Iris pigment epithelial cell (primary cell): Measurements from ENCODE around the gene BMP2.

Experiments used
- DNase-seq: peaks from one replicate; pipeline ENCODE4 v3.0.0-alpha.2; 2011; ENCODE audit warnings: low read depth

The BMP2 gene

GRCh38 chr20:6768228-6769140, 998 bp downstream of the BMP2 start:
- DNase-seq, result peak; percentile 53

GRCh38 chr20:6769903-6770785, 2.7 kb downstream of the BMP2 start:
- DNase-seq, result peak; percentile 52

GRCh38 chr20:6770786-6771100, 3.3 kb downstream of the BMP2 start:
- DNase-seq, result no peak

GRCh38 chr20:6780433-6781190, 13.1 kb downstream of the BMP2 start:
- DNase-seq, result peak; percentile 29

- DNase-seq, result peak; percentile 68
These were observed 16.3 kb downstream of the BMP2 start for GRCh38 chr20:6783752-6784151.

GRCh38 chr20:6784210-6784631, 16.7 kb downstream of the BMP2 start:
- DNase-seq, result peak; percentile 66

GRCh38 chr20:6784767-6785166, 17.3 kb downstream of the BMP2 start:
- no peak for DNase-seq

- no peak for DNase-seq
These were observed 19.1 kb downstream of the BMP2 start for GRCh38 chr20:6786548-6786947.

GRCh38 chr20:6792789-6793188, 25.3 kb downstream of the BMP2 start:
- DNase-seq, result no peak

GRCh38 chr20:6802227-6802626, 34.7 kb downstream of the BMP2 start:
- DNase-seq, result peak; percentile 44

- DNase-seq, result no peak
These were observed 38.8 kb downstream of the BMP2 start for GRCh38 chr20:6806275-6806674.

GRCh38 chr20:6811262-6812035, 44.0 kb downstream of the BMP2 start:
- no peak for DNase-seq

- DNase-seq, result no peak
These were observed 45.0 kb downstream of the BMP2 start for GRCh38 chr20:6812530-6812929.

GRCh38 chr20:6814945-6815344, 47.5 kb downstream of the BMP2 start:
- no peak for DNase-seq

GRCh38 chr20:6818033-6818808, 50.7 kb downstream of the BMP2 start:
- DNase-seq, result peak; percentile 31

- peak; percentile 7 for DNase-seq
These were observed 52.1 kb downstream of the BMP2 start for GRCh38 chr20:6819599-6819998.

GRCh38 chr20:6824401-6824800, 56.9 kb downstream of the BMP2 start:
- DNase-seq, result no peak

GRCh38 chr20:6827472-6827871, 60.0 kb downstream of the BMP2 start:
- DNase-seq, result no peak

- DNase-seq, result peak; percentile 56
These were observed 61.4 kb downstream of the BMP2 start for GRCh38 chr20:6828794-6829423.

GRCh38 chr20:6829510-6830116, 62.1 kb downstream of the BMP2 start:
- DNase-seq, result peak; percentile 17
